ENCODE measurements around the gene PHACTR1.

PHACTR1 gene

GRCh38 chr6:13287104-13287503 lies 570.5 kb downstream of the PHACTR1 start:
- DNase-seq (ENCODE audit: low read depth in 2 of 2): no peak

- DNase-seq (ENCODE audit: low read depth in 2 of 2): no peak
Measured at GRCh38 chr6:13288481-13288880, 571.9 kb downstream of the PHACTR1 start.

DNA sequence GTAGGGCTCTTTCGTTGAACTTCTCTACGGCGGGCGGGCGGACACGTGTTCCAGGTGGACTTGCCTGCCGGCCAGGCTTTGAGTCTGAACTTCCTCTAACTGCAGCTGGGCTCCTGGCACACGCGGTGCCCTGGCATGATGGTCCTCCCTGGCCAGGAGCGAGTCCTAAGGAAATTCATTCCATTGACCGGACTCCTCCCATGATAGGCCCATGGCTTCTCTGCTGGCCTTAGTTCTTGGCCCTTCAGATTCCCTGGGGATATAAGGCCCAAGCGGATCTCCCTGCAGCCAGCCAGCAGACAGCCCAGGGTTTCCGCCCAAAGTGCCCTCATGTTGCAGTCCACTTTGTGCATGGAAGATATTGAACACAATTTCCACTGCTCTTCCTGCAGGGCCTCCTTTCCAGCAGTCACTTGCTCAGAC lies 572.4 kb downstream of the PHACTR1 start:
- DNase-seq (ENCODE audit: low read depth in 2 of 2): no peak

- no peak for DNase-seq (ENCODE audit: low read depth in 2 of 2)
Measured at GRCh38 chr6:13289789-13290318, 573.3 kb downstream of the PHACTR1 start.

GRCh38 chr6:13290335-13290734 lies 573.8 kb downstream of the PHACTR1 start:
- no peak for DNase-seq (ENCODE audit: low read depth in 2 of 2)

DNA sequence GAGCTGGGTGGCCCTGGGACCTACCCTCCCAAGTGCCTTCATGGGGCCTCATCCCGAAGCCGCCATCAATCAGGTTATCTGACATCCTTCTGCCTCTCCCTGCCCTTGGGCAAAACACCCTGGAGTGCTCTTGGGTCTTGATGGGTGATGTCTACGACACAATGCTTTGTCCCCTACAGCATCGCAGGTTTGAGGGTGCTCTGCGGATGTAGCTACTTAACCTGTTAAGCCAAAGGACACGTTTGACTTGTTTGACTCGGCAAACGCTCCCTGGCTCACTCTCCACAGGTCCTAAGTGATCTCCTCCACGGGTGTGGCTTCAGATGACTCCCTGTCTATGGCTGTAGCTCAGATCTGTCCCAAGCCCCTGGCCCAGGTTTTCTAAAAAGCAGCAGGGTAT lies 576.2 kb downstream of the PHACTR1 start:
- DNase-seq (ENCODE audit: low read depth in 2 of 2): no peak

GRCh38 chr6:13294499-13295069 lies 578.0 kb downstream of the PHACTR1 start:
- DNase-seq (ENCODE audit: low read depth in 2 of 2): no peak

GRCh38 chr6:13295576-13295975 lies 579.0 kb downstream of the PHACTR1 start:
- no peak for DNase-seq (ENCODE audit: low read depth in 2 of 2)

DNA sequence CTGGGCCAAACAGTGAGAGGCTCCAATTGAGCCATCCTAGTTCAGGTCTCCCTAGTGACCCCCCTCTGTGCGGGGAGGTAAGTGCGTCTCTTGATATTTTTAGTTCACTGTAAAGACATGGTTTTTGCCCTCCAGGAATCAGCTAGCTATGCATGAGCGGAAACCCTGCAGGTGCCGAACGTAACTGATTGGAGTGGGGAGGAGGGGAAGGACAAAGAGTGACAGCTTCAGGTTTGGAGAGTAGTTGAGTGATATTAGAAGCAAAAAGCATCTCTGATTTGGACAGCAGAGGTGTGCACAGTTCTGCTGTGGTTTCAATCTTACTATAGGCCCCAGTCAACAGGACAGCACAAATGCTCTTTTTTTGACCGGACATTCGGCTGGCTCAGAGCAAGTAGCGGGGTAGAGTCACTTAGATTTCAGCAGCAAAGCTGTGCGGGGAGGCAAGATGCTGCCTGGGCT lies 580.0 kb downstream of the PHACTR1 start:
- DNase-seq (ENCODE audit: low read depth in 2 of 2): no peak

DNA sequence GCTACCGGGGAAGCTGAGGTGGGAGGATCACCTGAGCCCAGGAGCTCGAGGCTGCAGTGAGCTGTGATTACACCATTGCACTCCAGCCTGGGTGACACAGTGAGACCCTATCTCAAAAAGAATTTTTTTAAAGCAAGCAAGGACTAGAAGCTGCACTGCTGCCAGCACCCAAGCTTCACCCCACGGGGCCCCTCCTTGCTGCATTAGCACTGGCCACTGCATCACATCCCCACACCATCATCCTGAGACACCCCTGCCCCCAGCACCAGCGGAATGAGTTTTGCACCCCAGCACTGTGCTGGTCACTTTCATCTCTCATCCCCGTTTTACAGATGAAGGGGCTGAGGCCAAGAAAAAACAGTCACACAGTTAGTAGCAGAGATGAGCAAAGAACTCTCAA lies 580.8 kb downstream of the PHACTR1 start:
- DNase-seq (ENCODE audit: low read depth in 2 of 2): no peak

DNA sequence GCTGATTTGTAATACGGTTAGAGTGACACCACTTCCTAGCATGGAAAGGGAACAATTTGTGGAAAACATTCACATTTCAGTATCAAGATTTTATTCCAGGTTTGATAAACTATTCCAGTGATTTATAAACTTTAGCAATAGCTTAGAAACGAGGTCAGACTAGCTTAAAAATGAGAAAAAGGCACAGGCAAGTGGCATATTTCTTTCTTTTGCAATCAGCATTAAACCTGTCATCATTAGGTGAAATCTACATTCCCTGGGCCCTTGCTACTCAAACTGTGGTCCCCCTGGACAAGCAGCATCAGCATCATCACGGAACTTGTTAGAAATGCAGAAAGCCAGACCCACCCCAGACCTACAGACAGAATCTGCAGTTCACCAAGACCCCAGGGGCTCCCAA lies 581.9 kb downstream of the PHACTR1 start:
- no peak for DNase-seq (ENCODE audit: low read depth in 2 of 2)

DNA sequence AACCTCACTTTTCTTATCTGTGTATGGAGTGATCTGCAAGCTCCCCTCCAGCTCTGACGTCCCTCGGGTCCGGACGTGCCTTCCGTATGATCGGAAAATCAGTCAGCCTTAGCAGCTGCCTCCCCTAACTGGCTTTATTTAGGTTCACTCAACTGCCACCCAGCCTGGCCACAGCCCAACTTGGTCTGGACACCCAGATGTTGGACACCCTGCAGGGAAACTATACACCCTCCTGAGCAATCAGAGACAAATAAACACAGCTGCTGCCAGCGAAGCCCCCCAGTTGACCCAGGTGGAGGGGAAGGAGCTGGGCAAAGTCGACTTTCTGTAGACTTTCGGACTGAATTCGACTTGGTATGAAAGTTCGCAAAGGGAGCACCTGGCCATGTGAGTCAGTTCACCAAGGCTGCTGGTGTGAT lies 582.8 kb downstream of the PHACTR1 start:
- DNase-seq (ENCODE audit: low read depth in 2 of 2): no peak

- DNase-seq (ENCODE audit: low read depth in 2 of 2): no peak
Measured at GRCh38 chr6:13299918-13300317, 583.4 kb downstream of the PHACTR1 start.

DNA sequence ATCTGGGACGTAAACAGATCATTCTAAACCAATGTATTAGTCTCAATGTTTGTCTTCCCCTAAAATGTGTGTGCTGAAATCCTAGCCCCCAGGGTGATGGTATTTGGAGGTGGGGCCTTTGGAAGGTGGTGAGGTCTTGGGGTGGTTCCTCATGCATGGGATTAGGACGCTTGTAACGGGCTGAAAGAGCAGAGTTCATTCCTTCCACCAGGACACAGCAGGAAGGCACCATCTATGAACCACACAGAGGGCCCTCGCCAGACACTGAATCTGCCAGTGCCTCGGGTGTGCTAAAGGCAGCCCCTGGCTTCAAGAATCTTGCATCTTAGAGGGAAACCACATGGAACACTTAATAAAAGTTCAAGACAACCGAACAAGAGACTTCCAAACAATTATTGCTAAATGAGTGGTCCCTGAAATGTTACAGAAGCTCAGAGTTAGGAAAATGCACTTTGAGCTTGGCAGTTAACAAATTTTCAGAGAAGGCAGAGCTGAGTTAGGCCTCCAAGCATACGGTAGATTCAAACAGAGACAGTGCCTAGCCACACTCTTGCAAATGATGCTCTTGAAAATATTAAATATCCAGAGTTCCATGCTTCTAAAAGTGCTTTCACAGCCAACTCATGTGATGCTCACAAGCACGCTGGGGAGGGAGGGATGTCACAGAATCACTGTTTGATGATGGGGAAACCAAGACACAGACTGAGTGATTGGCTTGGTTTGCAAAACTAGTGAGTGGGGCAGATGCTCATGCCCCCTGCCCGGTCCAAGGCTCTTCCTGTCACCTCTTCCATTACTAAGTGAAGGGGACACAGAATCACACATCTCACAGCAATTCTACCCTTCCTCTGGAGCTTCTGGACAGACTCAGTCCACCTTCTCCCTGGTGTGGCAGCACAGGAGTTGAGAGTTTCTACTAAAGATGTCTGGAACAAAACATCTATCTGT lies 584.4 kb downstream of the PHACTR1 start:
- DNase-seq (ENCODE audit: low read depth in 2 of 2): no peak

DNA sequence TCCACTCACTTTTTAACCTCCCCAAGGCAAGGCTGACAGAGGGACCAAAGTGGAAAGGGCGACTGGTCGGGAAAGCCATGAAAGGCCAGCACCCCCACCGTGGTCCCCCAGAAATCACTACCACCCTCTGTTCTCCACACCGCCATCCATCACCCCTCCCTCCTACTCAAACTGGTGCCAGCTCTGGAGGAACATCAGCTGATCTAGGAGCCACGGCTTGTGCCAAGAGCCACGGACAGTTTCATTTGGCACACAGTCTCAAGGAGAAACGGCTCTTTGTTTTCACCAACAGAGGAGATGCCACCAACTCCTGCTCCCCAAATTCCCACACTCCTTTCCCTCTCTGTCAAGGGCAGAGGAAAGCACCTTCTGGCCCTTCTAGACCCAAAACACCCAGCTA lies 585.7 kb downstream of the PHACTR1 start:
- no peak for DNase-seq (ENCODE audit: low read depth in 2 of 2)

DNA sequence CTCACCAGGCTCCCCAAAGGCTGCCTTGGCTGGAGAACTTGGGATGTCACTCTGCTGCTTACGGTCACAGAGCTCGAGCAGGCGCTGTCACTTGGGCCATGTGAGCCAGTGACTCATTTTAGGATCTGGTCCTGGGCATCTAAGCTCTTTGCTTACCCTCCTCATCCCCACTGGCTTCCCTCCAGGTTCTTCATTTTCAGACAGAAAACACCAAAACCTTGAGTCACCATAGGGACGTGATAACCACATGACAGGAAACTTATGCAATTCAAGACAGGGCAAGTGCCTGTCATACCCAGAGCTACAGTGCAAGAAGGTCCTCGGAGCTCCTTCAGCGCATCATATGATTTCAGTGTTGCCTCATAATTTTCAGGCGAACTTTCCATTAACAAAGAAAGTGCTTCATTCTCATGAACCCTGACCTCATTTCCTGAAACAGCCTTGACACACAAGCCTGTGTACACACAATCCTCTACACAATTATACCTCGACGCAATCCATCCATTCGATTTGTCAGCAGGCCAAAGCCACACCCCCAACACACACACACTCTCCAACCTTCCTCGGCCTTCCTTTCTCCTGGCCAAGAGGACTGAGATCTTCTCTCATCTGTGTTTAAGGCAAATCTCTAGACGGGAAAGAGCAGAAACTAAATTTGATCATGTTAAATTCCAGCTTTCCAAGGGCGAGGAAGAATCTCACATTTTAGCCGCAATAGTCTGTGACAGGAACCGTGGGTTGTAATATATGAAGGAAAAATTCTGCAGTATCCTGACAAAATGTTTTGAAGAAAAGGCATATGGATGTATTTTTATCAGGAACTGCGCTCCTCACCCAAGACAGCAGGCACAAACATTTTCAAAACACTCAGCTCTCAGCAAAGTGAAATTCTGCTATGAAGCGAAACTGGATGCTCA lies 586.4 kb downstream of the PHACTR1 start:
- DNase-seq (ENCODE audit: low read depth in 2 of 2): peak; percentile 9 to 26

- DNase-seq (ENCODE audit: low read depth in 2 of 2): no peak
Measured at GRCh38 chr6:13303668-13304017, 587.1 kb downstream of the PHACTR1 start.

GRCh38 chr6:13304101-13304500 lies 587.5 kb downstream of the PHACTR1 start:
- no peak for DNase-seq (ENCODE audit: low read depth in 2 of 2)

DNA sequence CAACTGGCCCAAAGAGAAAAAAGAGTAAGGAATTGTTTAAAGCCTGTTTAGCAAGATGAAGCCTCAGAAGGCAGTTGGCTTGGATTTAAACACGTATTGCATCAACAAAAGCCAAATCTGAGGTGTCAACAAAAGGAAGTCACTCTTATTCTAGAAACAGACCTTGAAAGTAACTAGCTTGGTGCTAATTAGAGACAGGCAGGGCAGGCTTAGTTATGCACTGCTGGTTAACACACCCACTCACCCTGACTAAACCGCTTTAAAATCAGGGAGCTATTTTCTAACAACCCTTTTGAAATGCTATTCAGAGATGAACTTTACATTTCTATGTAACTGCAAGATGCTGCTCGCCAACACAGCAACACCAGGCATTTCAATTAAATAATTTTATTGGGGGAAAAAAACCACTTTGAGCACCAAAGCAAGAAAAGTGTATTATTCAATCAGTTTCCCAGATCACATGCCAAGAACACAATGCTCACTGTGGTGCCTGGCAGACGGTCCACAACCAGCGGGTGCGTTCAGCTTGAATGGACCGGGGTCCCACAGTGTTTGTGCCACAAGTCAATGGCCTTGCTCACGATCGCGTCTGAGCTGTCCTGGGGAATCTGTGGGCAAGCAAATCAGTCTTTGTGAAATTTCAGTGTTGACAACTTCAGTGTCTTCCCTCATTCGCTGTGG lies 588.2 kb downstream of the PHACTR1 start:
- no peak for DNase-seq (ENCODE audit: low read depth in 2 of 2)

- DNase-seq (ENCODE audit: low read depth in 2 of 2): no peak
Measured at GRCh38 chr6:13305288-13305687, 588.7 kb downstream of the PHACTR1 start.

DNA sequence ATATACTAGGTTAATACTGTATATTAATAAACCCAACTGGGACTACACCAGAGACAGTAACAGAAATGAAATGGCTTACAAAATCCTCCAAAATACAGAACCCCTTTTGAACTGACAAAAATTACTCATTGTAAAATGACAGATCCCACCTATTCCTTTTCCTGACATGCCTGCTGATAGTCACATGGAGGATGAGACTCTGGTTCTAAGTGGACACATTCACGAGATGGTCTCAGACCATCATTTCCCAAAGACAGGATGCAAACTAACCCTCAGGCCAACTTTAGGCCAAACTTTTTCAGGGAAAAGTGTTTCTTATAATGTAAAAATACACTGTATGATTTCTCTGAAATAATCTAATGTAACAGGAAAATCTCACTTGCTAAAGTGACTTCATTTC lies 589.2 kb downstream of the PHACTR1 start:
- DNase-seq (ENCODE audit: low read depth in 2 of 2): no peak

Data from stimulated activated CD8-positive, alpha-beta memory T cell treated with anti-CD3 and anti-CD28 coated beads, Interleukin-7, amount 100 ng/mL, for 4 hours (primary cell).